Sigmoid colon (tissue), 4 donors: Measurements from ENCODE around the gene TTLL6.

Experiments
- CTCF ChIP-seq, 4 experiments: fragments of 450-650 bp in 3 of 4; fragments of 200-600 bp in 1 of 4; IDR thresholded peaks; one replicate each; pipeline ENCODE4 v1.5.1; 2016 to 2019; ENCODE audit warnings: antibody characterized with exemption in 4 of 4, mild to moderate bottlenecking in 3 of 4, moderate library complexity in 2 of 4
- EP300 ChIP-seq, 4 donors: sonication (generic); formaldehyde crosslinking; IDR thresholded peaks; one replicate each; pipeline ENCODE4 v1.6.1; 2017; ENCODE audit warnings: antibody characterized with exemption in 4 of 4
- POLR2A ChIP-seq, 2 donors: fragments of 450-650 bp; IDR thresholded peaks; one replicate each; pipeline ENCODE4 v1.6.1; 2016; ENCODE audit warnings: antibody characterized with exemption in 2 of 2, mild to moderate bottlenecking in 2 of 2, moderate library complexity in 2 of 2

DNA sequence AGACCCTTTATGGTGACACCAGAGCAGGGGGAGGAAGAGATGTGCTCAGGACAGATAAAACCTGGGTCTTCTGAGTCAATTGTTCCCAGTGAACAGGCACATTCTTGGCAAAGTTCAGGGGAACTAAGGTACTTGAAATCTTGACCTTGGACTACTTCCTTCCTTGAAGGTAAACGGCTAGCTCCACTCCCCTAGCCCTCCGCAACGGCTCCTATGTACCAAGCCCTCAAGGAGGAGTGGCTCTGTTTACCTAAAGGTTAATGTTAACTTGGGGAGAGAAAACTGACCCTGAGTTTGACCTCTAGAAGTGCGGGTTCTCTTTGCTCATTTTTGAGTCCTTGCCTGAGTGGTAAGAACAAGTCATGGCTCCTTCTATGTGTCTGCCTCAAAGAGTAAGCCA is 7.8 kb downstream of the TTLL6 start:
- TF ChIP-seq CTCF (IDR thresholded peaks at IDR 0.05) (no peak), POLR2A (IDR thresholded peaks at IDR 0.05) (no peak), EP300 (IDR thresholded peaks at IDR 0.05) (no peak)
